HG03520 (cell line): ENCODE measurements around the gene SLCO1A2.

ENCODE experiments used
- ATAC-seq: cut with Tn5 transposase; IDR thresholded peaks from one replicate; pipeline ENCODE4 v1.9.1; 2021; ENCODE audit warnings: mild to moderate bottlenecking, moderate library complexity; ENCODE audit not compliant: unreplicated experiment

Gene SLCO1A2

DNA sequence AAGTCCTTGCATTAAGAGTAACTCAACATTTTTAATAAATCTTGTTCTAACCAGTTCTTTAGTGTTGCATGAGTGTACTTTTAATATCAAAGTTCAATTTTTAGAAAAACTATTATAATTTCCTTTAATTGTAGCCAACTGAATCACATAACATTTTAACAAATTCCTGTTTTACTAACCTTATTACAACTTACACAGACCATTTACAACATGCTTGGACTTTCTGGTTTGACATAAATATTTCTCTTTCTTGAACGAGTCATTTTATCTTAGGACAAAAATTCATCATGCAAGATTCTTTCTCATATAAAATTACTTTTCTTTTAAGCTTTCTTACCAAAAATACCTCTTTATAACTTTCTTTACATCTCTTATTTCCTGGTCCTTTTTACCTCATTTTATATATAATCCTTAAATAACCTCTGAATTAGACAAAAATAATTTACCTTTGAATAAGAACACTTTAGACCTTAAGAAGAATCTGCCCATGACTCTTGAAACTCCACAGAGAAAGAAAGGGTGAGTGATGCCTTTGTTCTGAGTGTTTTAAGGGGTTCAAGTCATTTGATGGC lies 3.9 kb downstream of the SLCO1A2 start:
- ATAC-seq = no peak

- no peak for ATAC-seq
Observed at GRCh38 chr12:21328578-21328977, 6.1 kb downstream of the SLCO1A2 start.

GRCh38 chr12:21324551-21324950 lies 10.2 kb downstream of the SLCO1A2 start:
- ATAC-seq = no peak

DNA sequence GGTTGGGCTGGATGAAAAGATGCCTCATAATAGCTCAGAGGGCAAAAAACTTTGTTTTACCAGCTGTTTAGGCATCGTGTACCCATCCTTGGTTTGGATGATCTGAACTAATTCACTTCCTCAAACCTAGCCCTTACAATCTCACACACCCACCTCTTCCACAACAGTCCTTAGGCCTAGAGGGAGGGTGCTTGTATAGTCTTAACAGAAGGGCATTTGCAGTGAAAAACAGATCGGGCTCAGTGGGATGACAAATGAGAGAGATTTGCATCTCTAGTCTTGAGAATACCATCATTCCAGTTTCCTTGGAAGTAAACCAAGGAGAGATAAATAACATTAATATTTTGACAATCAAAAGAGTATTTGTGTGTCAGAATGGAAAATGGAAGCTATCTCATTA lies 11.0 kb downstream of the SLCO1A2 start:
- no peak for ATAC-seq

DNA sequence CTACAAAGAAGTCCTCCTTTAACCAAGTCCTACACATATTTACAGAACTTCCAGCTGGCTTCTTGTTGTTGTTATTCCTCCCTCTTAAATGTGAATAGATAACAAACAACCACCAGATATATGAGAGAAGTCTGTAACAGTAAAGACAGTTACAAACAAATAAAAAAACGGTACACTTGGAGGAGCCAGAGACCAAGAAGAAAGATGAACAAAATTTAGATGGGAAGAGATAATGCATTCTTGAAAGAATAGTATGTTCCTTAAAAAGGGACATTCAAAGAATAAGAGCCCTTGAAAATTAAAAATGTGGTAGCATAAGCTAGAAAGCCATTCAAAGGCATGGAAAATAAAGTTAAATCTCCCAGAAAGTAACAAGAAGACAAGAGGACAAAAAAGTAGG lies 25.9 kb downstream of the SLCO1A2 start:
- no peak for ATAC-seq

GRCh38 chr12:21305661-21306060 lies 29.1 kb downstream of the SLCO1A2 start:
- no peak for ATAC-seq

GRCh38 chr12:21300632-21301031 lies 34.1 kb downstream of the SLCO1A2 start:
- no peak for ATAC-seq

- peak; percentile 62 for ATAC-seq
Observed at GRCh38 chr12:21296751-21297406, 37.8 kb downstream of the SLCO1A2 start.

DNA sequence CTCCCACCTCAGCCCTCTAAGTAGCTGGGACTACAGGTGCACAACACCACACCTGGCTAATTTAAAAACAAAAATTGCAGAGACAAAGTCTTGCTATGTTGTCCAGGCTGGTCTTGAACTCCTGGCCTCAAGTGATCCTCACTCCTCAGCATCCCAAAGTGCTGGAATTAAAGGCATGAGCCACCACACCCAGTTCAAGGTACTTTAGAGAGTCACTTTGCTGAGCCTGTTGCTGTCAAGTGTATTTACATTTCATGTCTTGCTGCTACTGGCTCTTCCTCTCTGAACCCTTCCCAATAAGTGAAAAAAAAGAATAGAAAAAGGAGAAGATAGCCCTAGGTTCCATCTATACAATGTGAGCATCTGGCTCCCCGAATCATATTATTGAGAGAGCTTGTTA lies 38.4 kb downstream of the SLCO1A2 start:
- peak; percentile 22 for ATAC-seq

GRCh38 chr12:21294176-21294575 lies 40.5 kb downstream of the SLCO1A2 start:
- no peak for ATAC-seq

GRCh38 chr12:21292111-21292510 lies 42.6 kb downstream of the SLCO1A2 start:
- ATAC-seq = no peak

DNA sequence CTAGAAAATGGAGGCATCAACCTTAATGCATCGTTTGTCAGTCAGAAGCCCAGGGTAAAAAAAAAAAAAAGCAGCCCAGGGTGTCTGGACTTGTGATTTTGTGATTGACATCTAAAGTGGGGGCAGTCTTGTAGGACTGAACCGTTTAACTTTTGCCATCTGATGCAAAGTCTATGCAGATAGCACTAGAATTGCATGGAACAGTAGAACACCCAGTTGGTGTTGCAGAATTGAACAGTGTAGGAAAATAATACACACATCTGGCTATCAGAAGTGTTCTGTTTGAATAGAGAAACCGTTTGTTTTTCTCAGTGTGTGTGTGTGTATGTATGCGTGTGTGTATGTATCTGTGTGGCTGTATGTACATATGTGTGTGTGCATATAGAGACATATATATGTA lies 45.0 kb downstream of the SLCO1A2 start:
- ATAC-seq = no peak

- ATAC-seq = no peak
Observed at GRCh38 chr12:21276826-21277225, 57.9 kb downstream of the SLCO1A2 start.

GRCh38 chr12:21265932-21266331 lies 68.8 kb downstream of the SLCO1A2 start:
- no peak for ATAC-seq

GRCh38 chr12:21264232-21264631 lies 70.5 kb downstream of the SLCO1A2 start:
- ATAC-seq = no peak

GRCh38 chr12:21257172-21257571 lies 77.5 kb downstream of the SLCO1A2 start:
- ATAC-seq = no peak

DNA sequence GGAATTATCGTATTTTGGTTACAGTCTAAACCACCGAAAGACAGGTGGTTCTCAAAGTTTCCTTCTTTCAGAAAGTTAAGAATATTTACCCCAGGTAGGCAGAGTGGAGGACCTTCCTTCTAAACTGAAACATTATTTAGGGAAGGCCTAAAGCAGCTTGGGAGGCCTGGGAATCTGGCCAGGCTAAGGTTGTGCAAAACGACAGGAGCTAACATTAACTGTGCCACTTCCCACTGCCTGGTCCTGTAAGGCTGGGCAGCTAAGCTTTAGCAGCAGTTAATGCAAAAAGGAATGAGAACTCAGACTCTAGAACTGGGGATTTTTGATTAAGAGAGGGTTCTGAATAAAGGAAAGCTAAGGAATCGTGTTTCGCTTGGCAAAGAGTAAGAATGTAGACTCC lies 82.6 kb downstream of the SLCO1A2 start:
- ATAC-seq = no peak

- ATAC-seq = no peak
Observed at GRCh38 chr12:21248679-21249078, 86.0 kb downstream of the SLCO1A2 start.

DNA sequence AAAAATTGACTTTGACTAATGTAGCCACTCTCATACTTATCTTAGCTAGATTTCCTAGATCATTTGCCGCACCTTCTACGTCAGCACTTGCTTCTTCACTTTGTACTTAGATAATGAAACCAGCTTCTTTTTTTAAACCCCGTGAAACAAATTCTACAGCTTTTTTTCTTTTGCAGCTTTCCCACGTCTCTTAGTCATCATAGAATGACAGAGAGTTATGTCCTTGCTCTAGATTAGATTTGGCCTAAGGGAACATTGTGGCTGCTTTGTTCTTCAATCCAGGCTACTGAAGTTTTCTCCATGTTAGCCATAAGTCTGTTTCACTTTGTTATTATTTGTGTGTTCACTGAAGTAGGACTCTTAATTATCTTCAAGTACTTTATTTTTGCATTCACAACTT lies 94.9 kb downstream of the SLCO1A2 start:
- no peak for ATAC-seq

- ATAC-seq = no peak
Observed at GRCh38 chr12:21234395-21234794, 100.3 kb downstream of the SLCO1A2 start.

DNA sequence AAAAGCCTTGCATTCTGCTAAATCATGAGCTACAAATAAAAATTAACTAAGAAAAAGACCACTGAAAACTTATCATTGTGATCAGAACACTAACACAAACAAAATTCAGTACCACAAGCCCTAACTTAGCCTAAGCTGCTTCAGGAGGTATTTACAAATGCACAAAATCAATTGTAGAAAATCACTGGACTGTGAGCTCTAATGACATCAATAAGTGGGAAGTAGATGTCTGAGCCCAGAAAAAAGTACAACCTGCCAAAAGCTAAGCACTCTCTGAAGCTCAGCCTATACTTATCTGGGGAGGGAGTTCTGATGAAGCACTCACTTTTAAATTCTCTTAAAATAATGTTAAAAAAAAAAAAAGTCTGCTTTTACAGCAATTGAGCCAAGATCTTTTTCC lies 110.8 kb downstream of the SLCO1A2 start:
- ATAC-seq = no peak

GRCh38 chr12:21221778-21222177 lies 112.9 kb downstream of the SLCO1A2 start:
- ATAC-seq = peak; percentile 58

DNA sequence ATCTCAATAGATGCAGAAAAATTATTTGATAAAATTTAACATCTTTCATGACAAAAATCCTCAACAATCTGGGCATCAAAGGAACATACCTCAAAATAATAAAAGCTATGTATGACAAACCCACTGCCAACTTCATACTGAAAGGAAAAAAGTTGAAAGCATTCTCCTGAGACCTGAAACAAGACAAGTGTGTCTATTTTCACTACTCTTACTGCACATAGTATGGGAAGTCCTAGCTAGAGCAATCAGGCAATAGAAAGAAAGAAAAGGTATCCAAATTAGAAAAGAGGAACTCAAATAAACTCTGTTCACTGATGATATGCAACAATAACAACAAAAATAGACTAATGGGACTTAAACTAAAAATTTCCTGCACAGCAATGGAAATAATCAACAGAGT lies 113.6 kb downstream of the SLCO1A2 start:
- ATAC-seq = no peak
